HFF-Myc (cell line): Measurements from ENCODE around the gene PLEKHH3.
"Not testable (repeated sequence)": the region's sequence is repeated elsewhere in the genome, so short reads cannot be mapped to it uniquely, and the experiment has no call there.

ENCODE experiments used
- DNase-seq: peaks from one replicate; pipeline ENCODE4 v3.0.0-alpha.2; 2011; ENCODE audit warnings: low read depth; ENCODE audit errors: extremely low read depth
- H3K4me3 ChIP-seq: replicated peaks from 2 replicates; pipeline ENCODE4 v1.5.1; 2011; ENCODE audit warnings: low read depth, mild to moderate bottlenecking, control low read depth, low read length
- CTCF ChIP-seq: IDR thresholded peaks from 2 replicates; pipeline ENCODE4 v1.5.1; 2012; ENCODE audit warnings: mild to moderate bottlenecking, low read depth, low read length, control low read depth; ENCODE audit errors: missing control alignments

Gene PLEKHH3

GRCh38 chr17:42672038-42672437 lies 4.8 kb downstream of the PLEKHH3 start:
- DNase-seq: no peak

GRCh38 chr17:42670789-42671657 lies 5.8 kb downstream of the PLEKHH3 start:
- H3K4me3 ChIP-seq: no peak overlapping the region
- no peak for TF ChIP-seq CTCF
- DNase-seq: no peak

More at GRCh38 chr17:42672038-42672437, 4.8 kb downstream of the PLEKHH3 start:
- no peak for TF ChIP-seq CTCF
- no peak overlapping the region for H3K4me3 ChIP-seq

- no peak for DNase-seq
- no peak for TF ChIP-seq CTCF
- no peak overlapping the region for H3K4me3 ChIP-seq
Measured at GRCh38 chr17:42669977-42670788, 6.6 kb downstream of the PLEKHH3 start.

DNA sequence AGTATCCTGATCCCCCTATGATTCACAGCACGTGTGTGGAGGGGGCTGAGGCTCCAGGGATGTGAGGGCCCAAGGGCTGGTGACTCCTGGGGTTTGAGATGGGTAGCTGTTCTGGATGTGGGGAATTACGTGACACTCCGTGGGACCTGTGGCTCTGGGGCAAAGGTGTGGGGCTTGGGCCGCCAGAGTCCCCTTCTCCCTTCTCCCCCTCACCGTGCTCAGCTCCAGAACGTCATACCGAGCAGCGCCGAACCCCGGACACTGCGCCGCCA lies 7.2 kb downstream of the PLEKHH3 start:
- TF ChIP-seq CTCF: no peak
- H3K4me3 ChIP-seq: no peak overlapping the region
- DNase-seq: no peak

GRCh38 chr17:42667088-42667951 lies 9.5 kb downstream of the PLEKHH3 start:
- DNase-seq: no peak
- H3K4me3 ChIP-seq: no peak overlapping the region
- no peak for TF ChIP-seq CTCF

GRCh38 chr17:42666126-42666525 lies 10.7 kb downstream of the PLEKHH3 start:
- not testable (repeated sequence) for H3K4me3 ChIP-seq, DNase-seq
